HG02759 (cell line): Measurements from ENCODE around the gene H6PD.

Source experiments
- ATAC-seq: cut with Tn5 transposase; IDR thresholded peaks from one replicate; pipeline ENCODE4 v1.9.1; 2021; ENCODE audit warnings: mild to moderate bottlenecking, moderate library complexity; ENCODE audit not compliant: unreplicated experiment

H6PD gene

DNA sequence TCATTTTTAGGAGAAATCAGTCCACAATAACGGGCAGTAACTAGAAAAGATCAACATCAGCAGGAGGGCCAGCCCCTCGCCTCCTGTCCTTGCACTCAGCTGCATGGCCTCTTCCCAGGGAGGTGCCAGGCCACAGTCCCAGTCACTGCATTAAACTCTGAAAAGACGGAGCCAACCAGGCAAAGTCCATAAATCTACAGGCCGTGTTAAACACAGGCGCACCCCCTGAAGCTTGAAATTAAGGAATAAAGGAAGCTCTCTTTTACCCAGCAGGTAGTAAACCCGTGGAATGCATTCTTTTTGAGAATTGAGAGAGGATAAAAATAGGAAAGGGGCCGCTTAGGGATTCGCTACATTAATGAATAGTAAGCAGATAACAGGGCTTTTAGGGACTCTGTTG lies 18.4 kb downstream of the H6PD start:
- no peak for ATAC-seq

- no peak for ATAC-seq
Observed at GRCh38 chr1:9253453-9254105, 19.0 kb downstream of the H6PD start.

GRCh38 chr1:9256332-9256731 lies 21.8 kb downstream of the H6PD start:
- no peak for ATAC-seq

DNA sequence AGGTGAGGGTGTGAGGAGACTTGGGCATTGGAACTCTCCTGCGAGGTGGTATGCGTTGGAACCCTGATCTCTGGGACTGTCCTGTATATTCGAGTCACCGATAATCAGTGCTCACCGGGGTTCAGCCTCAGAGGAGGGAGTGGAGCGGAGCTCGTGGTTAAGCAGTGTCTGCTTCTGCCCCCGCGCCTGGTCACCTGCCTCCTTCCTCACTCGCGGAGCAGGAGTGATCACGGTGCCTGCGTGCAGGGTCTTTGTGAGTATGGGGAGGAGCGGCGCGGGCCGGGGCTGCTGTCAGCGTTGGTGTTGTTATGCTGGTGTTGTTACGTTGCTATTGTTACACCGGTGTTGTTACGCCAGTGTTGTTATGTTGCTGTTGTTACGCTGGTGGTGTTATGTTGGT lies 23.3 kb downstream of the H6PD start:
- no peak for ATAC-seq

DNA sequence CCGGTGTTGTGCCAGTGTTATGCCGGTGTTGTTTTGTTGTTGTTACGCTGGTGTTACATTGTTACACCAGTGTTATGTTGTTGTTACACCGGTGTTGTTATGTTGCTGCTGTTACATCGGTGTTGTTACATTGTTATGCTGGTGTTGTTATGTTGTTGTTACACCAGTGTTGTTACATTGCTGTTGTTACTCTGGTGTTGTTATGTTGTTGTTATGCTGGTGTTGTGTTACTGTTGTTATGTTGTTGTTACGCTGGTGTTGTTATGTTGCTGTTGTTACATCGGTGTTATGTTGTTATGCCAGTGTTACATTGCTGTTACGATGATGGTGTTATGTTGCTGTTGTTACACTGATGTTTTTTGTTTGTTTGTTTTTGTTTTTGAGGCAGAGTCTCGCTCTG lies 24.1 kb downstream of the H6PD start:
- ATAC-seq: no peak

DNA sequence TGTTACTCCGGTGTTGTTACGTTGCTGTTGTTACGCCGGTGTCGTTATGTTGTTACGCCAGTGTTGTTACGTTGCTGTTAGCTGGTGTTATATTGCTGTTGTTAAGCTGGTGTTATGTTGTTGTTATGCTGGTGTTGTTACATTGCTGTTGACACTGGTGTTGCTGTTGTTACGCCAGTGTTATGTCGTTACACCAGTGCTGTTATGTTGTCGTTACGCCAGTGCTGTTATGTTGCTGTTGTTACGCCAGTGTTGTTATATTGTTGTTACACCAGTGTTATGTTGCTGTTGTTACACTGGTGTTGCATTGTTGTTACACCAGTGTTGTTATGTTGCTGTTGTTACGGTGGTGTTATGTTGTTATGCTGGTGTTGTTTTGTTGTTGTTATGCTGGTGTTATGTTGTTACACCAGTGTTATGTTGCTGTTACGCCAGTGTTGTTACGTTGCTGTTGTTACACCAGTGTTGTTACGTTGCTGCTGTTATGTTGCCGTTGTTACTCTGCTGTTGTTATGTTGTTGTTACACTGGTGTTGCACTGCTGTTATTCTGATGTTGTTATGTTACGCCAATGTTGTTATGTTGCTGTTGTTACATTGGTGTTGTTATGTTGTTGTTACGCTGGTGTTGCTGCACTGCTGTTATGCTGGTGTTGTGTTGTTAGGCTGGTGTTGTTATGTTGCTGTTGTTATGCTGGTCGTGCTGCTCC lies 25.6 kb downstream of the H6PD start:
- ATAC-seq: no peak

- no peak for ATAC-seq
Observed at GRCh38 chr1:9261496-9261895, 26.9 kb downstream of the H6PD start.

- no peak for ATAC-seq
Observed at GRCh38 chr1:9262096-9262986, 27.8 kb downstream of the H6PD start.

DNA sequence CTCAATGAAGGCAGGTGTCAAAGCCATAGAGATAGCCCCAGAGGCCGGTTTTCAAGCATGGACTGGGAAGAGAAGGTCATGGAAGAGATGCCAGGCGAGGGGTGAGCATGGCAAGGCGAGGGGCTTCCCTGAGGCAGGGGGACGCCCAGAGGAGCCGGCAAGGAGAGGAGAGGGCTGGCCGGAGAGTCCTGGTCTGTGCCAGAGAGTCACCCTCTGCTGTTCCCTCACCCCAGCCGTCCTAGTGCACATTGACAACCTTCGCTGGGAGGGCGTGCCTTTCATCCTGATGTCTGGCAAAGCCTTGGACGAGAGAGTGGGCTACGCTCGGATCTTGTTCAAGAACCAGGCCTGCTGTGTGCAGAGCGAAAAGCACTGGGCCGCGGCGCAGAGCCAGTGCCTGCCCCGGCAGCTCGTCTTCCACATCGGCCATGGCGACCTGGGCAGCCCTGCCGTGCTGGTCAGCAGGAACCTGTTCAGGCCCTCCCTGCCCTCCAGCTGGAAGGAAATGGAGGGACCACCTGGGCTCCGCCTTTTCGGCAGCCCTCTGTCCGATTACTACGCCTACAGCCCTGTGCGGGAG lies 28.8 kb downstream of the H6PD start:
- ATAC-seq: no peak

GRCh38 chr1:9263984-9264872 lies 29.7 kb downstream of the H6PD start:
- no peak for ATAC-seq

GRCh38 chr1:9265037-9265436 lies 30.5 kb downstream of the H6PD start:
- ATAC-seq: no peak

GRCh38 chr1:9265968-9266367 lies 31.4 kb downstream of the H6PD start:
- no peak for ATAC-seq

DNA sequence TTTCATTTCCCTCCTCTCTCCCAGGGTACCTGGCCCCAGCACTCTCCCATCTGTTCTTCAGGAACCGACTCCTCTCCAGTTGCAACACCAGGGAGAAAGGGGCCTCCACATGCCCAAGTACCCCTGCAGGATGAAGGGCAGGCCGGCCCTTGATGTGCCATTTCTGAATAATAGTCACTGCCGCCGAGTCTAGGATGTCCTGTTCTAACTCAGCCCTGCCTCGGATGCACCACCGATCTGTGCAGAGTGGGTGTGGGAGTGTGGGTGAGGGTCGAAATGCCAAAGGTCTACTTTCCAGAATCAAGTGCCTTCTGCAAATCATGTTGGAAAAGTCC lies 32.7 kb downstream of the H6PD start:
- no peak for ATAC-seq

DNA sequence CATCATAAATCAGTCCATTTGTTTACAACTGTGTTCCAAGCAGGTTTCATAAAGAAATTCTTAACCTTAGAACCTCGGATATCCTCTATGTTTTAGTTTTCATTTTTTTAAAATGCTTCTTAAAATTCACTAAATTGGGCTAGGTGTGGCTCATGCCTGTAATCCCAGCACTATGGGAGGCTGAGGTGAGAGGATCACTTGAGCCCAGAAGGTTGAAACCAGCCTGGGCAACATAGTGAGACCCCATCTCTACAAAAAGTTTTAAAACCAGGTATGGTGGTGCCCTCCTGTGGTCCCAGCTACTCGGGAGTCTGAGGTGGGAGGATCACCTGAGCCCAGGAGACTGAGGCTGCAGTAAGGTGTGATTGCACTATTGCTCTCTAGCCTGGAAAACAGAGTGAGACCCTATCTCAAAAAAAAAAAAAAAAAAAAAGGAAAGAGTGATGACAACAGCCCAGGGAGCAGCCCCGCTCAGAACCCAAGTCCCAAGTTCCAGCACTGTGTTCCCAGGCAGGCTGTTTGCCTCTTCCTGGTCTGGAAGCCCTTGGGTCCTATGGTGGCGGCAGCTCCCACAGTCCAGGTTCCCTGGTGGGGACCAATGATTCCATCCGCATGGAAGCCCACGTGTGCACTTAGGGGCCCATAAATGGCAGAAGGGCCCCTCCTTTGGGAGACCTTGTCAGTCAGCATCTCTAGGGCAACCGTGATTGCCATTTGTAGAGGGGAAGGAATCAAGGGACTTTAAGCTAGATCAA lies 33.4 kb downstream of the H6PD start:
- ATAC-seq: no peak

- no peak for ATAC-seq
Observed at GRCh38 chr1:9269078-9269501, 34.5 kb downstream of the H6PD start.

- ATAC-seq: no peak
Observed at GRCh38 chr1:9269721-9270120, 35.1 kb downstream of the H6PD start.

DNA sequence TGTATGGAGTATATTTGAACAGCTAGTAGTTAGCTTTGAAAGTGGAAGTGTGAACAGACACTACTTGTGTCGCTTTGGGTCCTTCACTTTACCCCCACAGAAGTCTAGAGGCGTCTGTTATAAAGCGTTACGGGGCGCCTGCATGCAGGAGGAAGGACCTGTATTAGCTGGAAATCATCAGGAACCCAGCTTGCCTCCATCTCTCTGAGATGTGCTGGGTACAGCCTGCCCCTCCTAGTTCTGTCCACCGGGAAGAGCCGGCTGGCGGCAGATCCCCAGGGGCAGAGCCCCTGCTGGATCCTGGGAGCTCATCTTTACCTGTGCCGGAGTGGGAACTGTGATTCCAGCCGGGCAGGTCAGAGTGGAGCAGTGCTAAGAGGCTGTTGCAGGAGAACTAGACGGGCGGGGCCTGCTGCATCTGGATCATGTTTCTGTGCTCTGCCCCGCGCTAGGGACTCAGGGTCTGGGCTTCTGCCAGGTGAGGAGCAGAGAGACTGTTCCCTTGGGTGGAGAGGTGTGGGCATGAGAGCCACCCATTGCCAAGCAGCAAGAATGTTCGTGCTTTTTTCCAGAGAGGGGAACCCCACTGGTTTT lies 35.8 kb downstream of the H6PD start:
- ATAC-seq: no peak

DNA sequence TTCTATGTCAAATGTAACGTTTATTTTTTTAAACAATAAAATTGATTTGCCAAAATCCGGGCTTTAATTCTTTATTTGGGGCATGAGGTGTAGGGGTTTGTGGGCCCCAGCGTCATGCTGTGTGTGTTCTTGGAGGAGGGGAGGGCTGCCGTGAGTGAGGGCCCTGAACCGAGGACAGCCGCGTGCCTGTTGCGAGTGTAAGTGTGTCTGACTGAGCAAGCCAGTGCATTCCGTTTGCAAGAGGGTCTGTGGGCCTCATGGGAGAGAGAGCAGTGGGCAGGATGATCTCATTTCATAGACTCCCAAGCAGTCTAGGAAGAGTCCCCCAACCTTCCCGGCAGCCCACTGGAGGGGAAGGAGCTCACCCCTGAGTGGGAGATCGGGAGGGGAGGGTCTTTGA lies 36.7 kb downstream of the H6PD start:
- no peak for ATAC-seq

- no peak for ATAC-seq
Observed at GRCh38 chr1:9271861-9272595, 37.5 kb downstream of the H6PD start.
